SU-DHL-6 (cell line): Measurements from ENCODE around the gene DCDC1.

Source experiments
- H2AFZ ChIP-seq: fragments of 200-600 bp; sonication (generic); 2 replicates; pipeline ENCODE4 v1.6.1; 2014; ENCODE audit warnings: low read depth, mild to moderate bottlenecking, moderate library complexity, mixed read lengths, antibody characterized with exemption, low read length; ENCODE audit not compliant: severe bottlenecking
- H3F3A ChIP-seq: fragments of 200-600 bp; shearing (Covaris generic); 2 replicates; pipeline ENCODE4 v1.6.0; 2016; ENCODE audit warnings: antibody characterized with exemption, mild to moderate bottlenecking; ENCODE audit not compliant: insufficient read depth
- H3K27ac ChIP-seq: fragments of 200-600 bp; sonication (generic); 2 replicates; pipeline ENCODE4 v1.5.1; 2016; ENCODE audit warnings: low read depth, mild to moderate bottlenecking, low read length, moderate library complexity, mixed read lengths
- H3K27me3 ChIP-seq: fragments of 200-600 bp; sonication (generic), shearing (Covaris generic); 2 replicates; pipeline ENCODE4 v1.6.0; 2014; ENCODE audit warnings: mild to moderate bottlenecking, low read length
- H3K36me3 ChIP-seq: fragments of 200-600 bp; sonication (generic); 2 replicates; pipeline ENCODE4 v1.6.1; 2014; ENCODE audit warnings: mild to moderate bottlenecking, low read length, mixed read lengths
- H3K4me2 ChIP-seq: fragments of 300-600, 200-600 bp; shearing (Covaris generic), sonication (generic); 2 replicates; pipeline ENCODE4 v1.6.0; 2014; ENCODE audit warnings: low read length, low read depth, mild to moderate bottlenecking; ENCODE audit not compliant: poor library complexity, severe bottlenecking
- H3K4me3 ChIP-seq: fragments of 200-600 bp; sonication (generic); 2 replicates; pipeline ENCODE4 v1.5.1; 2014; ENCODE audit warnings: antibody characterized with exemption, low read length, mild to moderate bottlenecking, mixed read lengths; ENCODE audit not compliant: insufficient read depth, poor library complexity, severe bottlenecking
- H3K79me2 ChIP-seq: fragments of 200-600 bp; sonication (generic); 2 replicates; pipeline ENCODE4 v1.6.1; 2014; ENCODE audit warnings: mild to moderate bottlenecking, low read length, moderate library complexity; ENCODE audit not compliant: insufficient read depth
- H3K9ac ChIP-seq: fragments of 200-600 bp; sonication (generic); 2 replicates; pipeline ENCODE4 v1.7.0; 2014; ENCODE audit warnings: mild to moderate bottlenecking, low read length
- H3K9me2 ChIP-seq: fragments of 200-600 bp; sonication (generic); replicated peaks from 2 replicates; pipeline ENCODE4 v1.6.1; 2014; ENCODE audit warnings: low read length; ENCODE audit not compliant: insufficient read depth
- H3K9me3 ChIP-seq: fragments of 200-600 bp; sonication (generic); 2 replicates; pipeline ENCODE4 v1.6.1; 2014; ENCODE audit warnings: low read length, mixed read lengths; ENCODE audit not compliant: insufficient read depth
- H4K20me1 ChIP-seq: fragments of 200-600 bp; sonication (generic); 2 replicates; pipeline ENCODE4 v1.6.1; 2014; ENCODE audit warnings: low read depth, mild to moderate bottlenecking, antibody characterized with exemption, low read length, moderate library complexity, mixed read lengths
- CTCF ChIP-seq: fragments of 200-600 bp; sonication (generic); IDR thresholded peaks from one replicate; pipeline ENCODE4 v1.5.1; 2017; ENCODE audit warnings: antibody characterized with exemption, mild to moderate bottlenecking, low read length, moderate library complexity; ENCODE audit not compliant: insufficient read depth, poor library complexity, severe bottlenecking
- EZH2phosphoT487 ChIP-seq: fragments of 200-600 bp; sonication (generic), shearing (Covaris generic); conservative IDR thresholded peaks from 2 replicates; pipeline ENCODE4 v1.6.1; 2018; ENCODE audit warnings: mild to moderate bottlenecking, antibody characterized with exemption, low read length, moderate library complexity, mixed read lengths

The DCDC1 gene

GRCh38 chr11:30826911-30827310 lies 542.6 kb downstream of the DCDC1 start:
- Histone ChIP-seq H3K36me3 (no peaks in the 10 kb centered on the region), H3F3A (no peaks in the 10 kb centered on the region), H2AFZ (no peak overlapping the region), H3K4me2 (no peak overlapping the region), H3K9me3 (no peaks in the 10 kb centered on the region), H3K9me2 (no peaks in the 10 kb centered on the region), H3K4me3 (no peak overlapping the region), H3K27ac (no peak overlapping the region), H3K27me3 (no peaks in the 10 kb centered on the region), H3K9ac (no peak overlapping the region), H4K20me1 (no peaks in the 10 kb centered on the region), H3K79me2 (no peaks in the 10 kb centered on the region)
- TF ChIP-seq CTCF (no peak), EZH2phosphoT487 (no peak)

GRCh38 chr11:30825723-30826122 lies 543.8 kb downstream of the DCDC1 start:
- no peak overlapping the region for H3K9ac ChIP-seq
- no peak overlapping the region for H3K27ac ChIP-seq
- no peaks in the 10 kb centered on the region for H3K9me2 ChIP-seq
- no peaks in the 10 kb centered on the region for H3K27me3 ChIP-seq
- no peak overlapping the region for H3K4me2 ChIP-seq
- H2AFZ ChIP-seq, result no peak overlapping the region
- TF ChIP-seq EZH2phosphoT487, result no peak
- TF ChIP-seq CTCF, result no peak
- no peaks in the 10 kb centered on the region for H3K79me2 ChIP-seq
- no peak overlapping the region for H3K4me3 ChIP-seq
- no peaks in the 10 kb centered on the region for H3K9me3 ChIP-seq
- no peaks in the 10 kb centered on the region for H4K20me1 ChIP-seq
- H3F3A ChIP-seq, result no peaks in the 10 kb centered on the region
- no peaks in the 10 kb centered on the region for H3K36me3 ChIP-seq

- Histone ChIP-seq H3K4me3 (no peak overlapping the region), H2AFZ (no peak overlapping the region), H3F3A (no peaks in the 10 kb centered on the region), H3K36me3 (no peaks in the 10 kb centered on the region), H3K27ac (no peak overlapping the region), H3K9me2 (no peaks in the 10 kb centered on the region), H4K20me1 (no peaks in the 10 kb centered on the region), H3K9me3 (no peaks in the 10 kb centered on the region), H3K9ac (no peak overlapping the region), H3K4me2 (no peak overlapping the region), H3K27me3 (no peaks in the 10 kb centered on the region), H3K79me2 (no peaks in the 10 kb centered on the region)
- no peak for TF ChIP-seq CTCF
- no peak for TF ChIP-seq EZH2phosphoT487
Observed at GRCh38 chr11:30823119-30823518, 546.4 kb downstream of the DCDC1 start.
